Loucy (cell line): ENCODE measurements around the gene FGF12.

ENCODE experiments used
- H2AFZ ChIP-seq: fragments of 200-600 bp; sonication (generic); 2 replicates; pipeline ENCODE4 v1.6.0; 2016; ENCODE audit warnings: antibody characterized with exemption, mild to moderate bottlenecking, low read length, moderate library complexity
- H3F3A ChIP-seq: fragments of 200-600 bp; 2 replicates; pipeline ENCODE4 v1.6.0; 2016; ENCODE audit warnings: antibody characterized with exemption, low read depth, mild to moderate bottlenecking
- H3K27me3 ChIP-seq: fragments of 200-600 bp; sonication (generic); 2 replicates; pipeline ENCODE4 v1.6.1; 2014; ENCODE audit warnings: low read length, mild to moderate bottlenecking; ENCODE audit not compliant: insufficient read depth, poor library complexity, severe bottlenecking
- H3K36me3 ChIP-seq: fragments of 200-600 bp; sonication (generic); 2 replicates; pipeline ENCODE4 v1.6.1; 2016; ENCODE audit warnings: low read length; ENCODE audit not compliant: insufficient read depth
- H3K4me1 ChIP-seq: fragments of 200-600 bp; sonication (generic); 2 replicates; pipeline ENCODE4 v1.5.1; 2014; ENCODE audit warnings: low read length, mild to moderate bottlenecking; ENCODE audit not compliant: insufficient read depth, poor library complexity, severe bottlenecking
- H3K4me2 ChIP-seq: fragments of 200-600 bp; sonication (generic); 2 replicates; pipeline ENCODE4 v1.6.0; 2014; ENCODE audit warnings: antibody characterized with exemption, low read length, low read depth, mild to moderate bottlenecking; ENCODE audit not compliant: poor library complexity, severe bottlenecking
- H3K4me3 ChIP-seq: fragments of 200-600 bp; sonication (generic); 2 replicates; pipeline ENCODE4 v1.5.1; 2014; ENCODE audit warnings: low read length, mild to moderate bottlenecking, mixed read lengths; ENCODE audit not compliant: poor library complexity, severe bottlenecking
- H3K79me2 ChIP-seq: fragments of 200-600 bp; sonication (generic); 2 replicates; pipeline ENCODE4 v1.6.1; 2014; ENCODE audit warnings: low read length; ENCODE audit not compliant: insufficient read depth
- H3K9ac ChIP-seq: fragments of 200-600 bp; sonication (generic); 2 replicates; pipeline ENCODE4 v1.6.0; 2014; ENCODE audit warnings: mild to moderate bottlenecking, low read depth, low read length, moderate library complexity; ENCODE audit not compliant: poor library complexity, severe bottlenecking
- H3K9me2 ChIP-seq: fragments of 200-600 bp; sonication (generic); replicated peaks from 2 replicates; pipeline ENCODE4 v1.6.1; 2016; ENCODE audit warnings: low read depth, low read length, mixed read lengths
- H3K9me3 ChIP-seq: fragments of 200-600 bp; sonication (generic); 2 replicates; pipeline ENCODE4 v1.6.1; 2014; ENCODE audit warnings: mild to moderate bottlenecking, antibody characterized with exemption, low read length, low read depth; ENCODE audit not compliant: insufficient read depth
- H4K20me1 ChIP-seq: fragments of 200-600 bp; sonication (generic); 2 replicates; pipeline ENCODE4 v1.6.0; 2014; ENCODE audit warnings: antibody characterized with exemption, low read length, mild to moderate bottlenecking; ENCODE audit not compliant: insufficient read depth, poor library complexity, severe bottlenecking
- EZH2phosphoT487 ChIP-seq: fragments of 200-600 bp; IDR thresholded peaks from 2 replicates; pipeline ENCODE4 v1.6.1; 2018; ENCODE audit warnings: antibody characterized with exemption, mild to moderate bottlenecking, moderate library complexity, borderline replicate concordance
- TF ChIP-seq, protein P1 (sequence below): fragments of 200-600 bp; sonication (generic); conservative IDR thresholded peaks from 2 replicates; pipeline ENCODE4 v1.5.1; 2014; ENCODE audit warnings: mild to moderate bottlenecking, antibody characterized with exemption, low read length

Gene FGF12

DNA sequence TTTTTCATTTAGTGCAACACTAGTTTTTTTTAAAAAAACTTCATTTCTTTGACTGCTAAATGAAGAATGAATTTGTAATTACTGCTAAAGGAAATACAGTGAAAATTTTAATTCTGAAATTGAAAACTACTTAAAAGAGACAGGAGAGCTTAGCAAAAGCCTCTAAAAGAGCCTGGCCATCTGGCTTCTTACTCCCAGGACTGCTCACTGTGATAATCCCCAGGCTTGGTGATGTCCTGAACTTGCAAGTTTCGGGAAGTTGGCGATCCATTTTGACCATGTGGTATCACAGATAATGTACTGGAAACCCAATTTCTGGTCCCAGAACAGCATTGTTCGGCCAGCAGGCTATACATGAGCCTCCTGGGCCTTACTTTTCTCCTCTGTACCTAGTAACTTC is 292.1 kb downstream of the FGF12 start:
- no peak overlapping the region for H3K4me2 ChIP-seq
- no peaks in the 10 kb centered on the region for H3F3A ChIP-seq
- H3K9ac ChIP-seq, result no peak overlapping the region
- no peak for TF ChIP-seq EZH2phosphoT487
- TF ChIP-seq, protein P1, sequence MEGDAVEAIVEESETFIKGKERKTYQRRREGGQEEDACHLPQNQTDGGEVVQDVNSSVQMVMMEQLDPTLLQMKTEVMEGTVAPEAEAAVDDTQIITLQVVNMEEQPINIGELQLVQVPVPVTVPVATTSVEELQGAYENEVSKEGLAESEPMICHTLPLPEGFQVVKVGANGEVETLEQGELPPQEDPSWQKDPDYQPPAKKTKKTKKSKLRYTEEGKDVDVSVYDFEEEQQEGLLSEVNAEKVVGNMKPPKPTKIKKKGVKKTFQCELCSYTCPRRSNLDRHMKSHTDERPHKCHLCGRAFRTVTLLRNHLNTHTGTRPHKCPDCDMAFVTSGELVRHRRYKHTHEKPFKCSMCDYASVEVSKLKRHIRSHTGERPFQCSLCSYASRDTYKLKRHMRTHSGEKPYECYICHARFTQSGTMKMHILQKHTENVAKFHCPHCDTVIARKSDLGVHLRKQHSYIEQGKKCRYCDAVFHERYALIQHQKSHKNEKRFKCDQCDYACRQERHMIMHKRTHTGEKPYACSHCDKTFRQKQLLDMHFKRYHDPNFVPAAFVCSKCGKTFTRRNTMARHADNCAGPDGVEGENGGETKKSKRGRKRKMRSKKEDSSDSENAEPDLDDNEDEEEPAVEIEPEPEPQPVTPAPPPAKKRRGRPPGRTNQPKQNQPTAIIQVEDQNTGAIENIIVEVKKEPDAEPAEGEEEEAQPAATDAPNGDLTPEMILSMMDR, result no peak
- no peaks in the 10 kb centered on the region for H3K27me3 ChIP-seq
- H2AFZ ChIP-seq, result no peak overlapping the region
- no peak overlapping the region for H3K4me3 ChIP-seq
- no peaks in the 10 kb centered on the region for H3K36me3 ChIP-seq
- no peaks in the 10 kb centered on the region for H3K9me2 ChIP-seq
- H3K79me2 ChIP-seq, result no peaks in the 10 kb centered on the region
- no peaks in the 10 kb centered on the region for H4K20me1 ChIP-seq
- no peaks in the 10 kb centered on the region for H3K4me1 ChIP-seq
- no peaks in the 10 kb centered on the region for H3K9me3 ChIP-seq

DNA sequence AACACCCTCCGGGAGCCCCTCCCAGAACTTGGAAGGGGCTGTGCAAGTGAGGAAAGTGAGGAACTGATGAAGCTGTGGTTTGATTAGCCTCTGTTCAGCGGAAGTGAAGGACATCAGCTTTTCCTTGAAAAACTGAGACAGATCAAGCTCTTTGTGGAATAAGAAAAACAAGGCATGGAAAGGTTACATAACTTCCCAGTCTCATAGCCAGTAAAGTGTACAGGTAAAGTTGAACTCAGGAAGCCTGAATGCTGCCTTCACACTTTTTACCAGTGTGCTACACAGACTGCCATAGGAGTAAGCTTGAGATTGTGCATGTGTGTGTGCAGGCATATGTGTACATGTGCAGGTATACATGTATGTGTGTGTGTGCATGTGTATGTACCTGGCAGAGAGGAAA is 293.2 kb downstream of the FGF12 start:
- no peaks in the 10 kb centered on the region for H3K9me2 ChIP-seq
- no peak for TF ChIP-seq EZH2phosphoT487
- TF ChIP-seq, protein P1, result no peak
- H3K27me3 ChIP-seq, result no peaks in the 10 kb centered on the region
- H3K4me1 ChIP-seq, result no peaks in the 10 kb centered on the region
- H2AFZ ChIP-seq, result no peak overlapping the region
- H3K9ac ChIP-seq, result no peak overlapping the region
- H4K20me1 ChIP-seq, result no peaks in the 10 kb centered on the region
- H3K9me3 ChIP-seq, result no peaks in the 10 kb centered on the region
- H3K4me3 ChIP-seq, result no peak overlapping the region
- H3K4me2 ChIP-seq, result no peak overlapping the region
- H3K79me2 ChIP-seq, result no peaks in the 10 kb centered on the region
- no peaks in the 10 kb centered on the region for H3F3A ChIP-seq
- no peaks in the 10 kb centered on the region for H3K36me3 ChIP-seq

DNA sequence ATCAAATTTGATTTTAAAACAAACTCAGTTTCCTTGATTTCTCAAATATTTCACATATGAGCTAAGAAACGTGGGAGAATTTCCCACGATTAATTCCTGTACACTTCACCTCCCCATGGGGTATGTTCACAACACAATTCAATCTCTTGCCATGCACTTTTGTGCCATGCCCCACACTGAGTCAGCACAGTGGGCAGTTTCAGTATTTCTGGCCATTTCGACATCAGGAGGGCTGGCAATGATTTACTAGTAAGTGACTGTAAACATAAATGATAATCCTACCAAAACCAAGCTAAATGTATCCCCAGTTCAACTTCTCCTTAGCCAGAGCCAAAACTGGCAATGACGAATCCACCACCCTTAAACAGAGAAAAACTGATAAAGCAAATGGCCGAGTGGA is 293.6 kb downstream of the FGF12 start:
- no peaks in the 10 kb centered on the region for H3K36me3 ChIP-seq
- no peaks in the 10 kb centered on the region for H3F3A ChIP-seq
- no peak overlapping the region for H3K4me3 ChIP-seq
- no peak overlapping the region for H3K9ac ChIP-seq
- no peak overlapping the region for H3K4me2 ChIP-seq
- no peak overlapping the region for H2AFZ ChIP-seq
- H3K79me2 ChIP-seq, result no peaks in the 10 kb centered on the region
- no peaks in the 10 kb centered on the region for H3K9me3 ChIP-seq
- no peaks in the 10 kb centered on the region for H3K9me2 ChIP-seq
- TF ChIP-seq EZH2phosphoT487, result no peak
- TF ChIP-seq, protein P1, result no peak
- no peaks in the 10 kb centered on the region for H3K27me3 ChIP-seq
- no peaks in the 10 kb centered on the region for H4K20me1 ChIP-seq
- H3K4me1 ChIP-seq, result no peaks in the 10 kb centered on the region
